Natural killer cell (primary cell): ENCODE data around the gene SPATA31E1. TPM values are rescaled to one million over a fixed set of nuclear protein-coding genes. Genes with fewer than 3 reads are reported as not detected.

Experiments
- ATAC-seq, 3 donors: fragments of 150-1000 bp in 2 of 3; fragments of 200-7000 bp in 1 of 3; cut with Tn5 transposase; 1 replicate in 1 of 3; 2 replicates in 2 of 3; pipeline ENCODE4 v1.10.0; 2021; ENCODE audit warnings: mild to moderate bottlenecking in 2 of 3, moderate library complexity in 2 of 3
- DNase-seq, 2 donors: peaks; one replicate each; pipeline versions ENCODE4 v3.0.0 to v3.0.0-alpha.2; 2013 to 2021; ENCODE audit warnings: mixed read lengths in 1 of 2
- H3K27ac ChIP-seq: one replicate; pipeline ENCODE4 v1.5.1; 2013; ENCODE audit warnings: mild to moderate bottlenecking, low read length
- H3K27me3 ChIP-seq: one replicate; pipeline ENCODE4 v1.6.1; 2013; ENCODE audit warnings: low read length; ENCODE audit not compliant: control insufficient read depth, insufficient read depth
- H3K36me3 ChIP-seq: one replicate; pipeline ENCODE4 v1.6.1; 2013; ENCODE audit warnings: low read length; ENCODE audit not compliant: control insufficient read depth, insufficient read depth
- H3K4me1 ChIP-seq: one replicate; pipeline ENCODE4 v1.6.1; 2013; ENCODE audit warnings: low read length; ENCODE audit not compliant: control insufficient read depth, insufficient read depth
- H3K4me3 ChIP-seq: one replicate; pipeline ENCODE4 v1.5.1; 2013; ENCODE audit warnings: low read length
- H3K9me3 ChIP-seq: one replicate; pipeline ENCODE4 v1.6.1; 2013; ENCODE audit warnings: low read length; ENCODE audit not compliant: control insufficient read depth, insufficient read depth
- H3K27ac Mint-ChIP-seq, 2 donors: one replicate each; pipeline ENCODE4 v1.8.0; 2022; ENCODE audit warnings: mild to moderate bottlenecking in 2 of 2, mixed read lengths in 2 of 2, moderate library complexity in 1 of 2
- H3K27me3 Mint-ChIP-seq, 2 donors: one replicate each; pipeline ENCODE4 v1.8.0; 2022; ENCODE audit warnings: low read depth in 2 of 2, mixed read lengths in 2 of 2
- H3K36me3 Mint-ChIP-seq: one replicate; pipeline ENCODE4 v1.8.0; 2022; ENCODE audit warnings: mixed read lengths
- H3K4me1 Mint-ChIP-seq, 2 donors: one replicate each; pipeline ENCODE4 v1.8.0; 2022; ENCODE audit warnings: mixed read lengths in 2 of 2
- H3K4me3 Mint-ChIP-seq: one replicate; pipeline ENCODE4 v1.8.0; 2022; ENCODE audit warnings: mild to moderate bottlenecking, moderate library complexity, mixed read lengths
- H3K9me3 Mint-ChIP-seq, 2 donors: one replicate each; pipeline ENCODE4 v1.8.0; 2022; ENCODE audit warnings: mixed read lengths in 2 of 2
- CTCF ChIP-seq: fragments of 200-600 bp; IDR thresholded peaks from one replicate; pipeline ENCODE4 v1.8.0; 2022; ENCODE audit warnings: antibody characterized with exemption
- WGBS: methylation state at CpG from one replicate; pipeline ENCODE4 v1.1.7; 2013; ENCODE audit warnings: missing lambda C conversion rate; ENCODE audit not compliant: insufficient coverage; 5-methylcytosine and 5-hydroxymethylcytosine counted together
- intact Hi-C: fragments of 100-400 bp; cut with micrococcal nuclease; formaldehyde crosslinking; loops from one replicate; pipeline ENCODE4 v1.14.2; 2022
- total RNA-seq, 4 donors: library from RNA; stranded (reverse); fragments of 120-200 nt in 1 of 4; gene quantifications; one replicate each; pipeline versions ENCODE4 v1.2.3 to v1.2.4, GENCODE V29; 2013 to 2022

The SPATA31E1 gene
- total RNA-seq, 3 donors from 2014 or later (not counting 1 experiment from before 2014, with no cell fraction given): not detected

GRCh38 chr9:87868175-87868574 lies 14.5 kb upstream of the SPATA31E1 start:
- Mint-ChIP-seq H3K27ac (no peak overlapping the region), H3K9me3 (peaks cover 3 to 7% of the 10 kb centered on the region in 2 donors), H3K36me3 (no peaks in the 10 kb centered on the region), H3K27me3 (peaks cover 2 to 20% of the 10 kb centered on the region in 2 donors), H3K4me3 (no peak overlapping the region), H3K4me1 (peaks cover 0 to 5% of the 10 kb centered on the region in 2 donors)
- TF ChIP-seq CTCF: no peak
- no peaks in the 10 kb centered on the region for H3K9me3 ChIP-seq
- no peaks in the 10 kb centered on the region for H3K27me3 ChIP-seq
- ATAC-seq: no peak
- H3K36me3 ChIP-seq: no peaks in the 10 kb centered on the region
- intact Hi-C loops: no loop called here
- no peak overlapping the region for H3K4me3 ChIP-seq
- H3K27ac ChIP-seq: no peak overlapping the region
- DNase-seq: no peak
- no peaks in the 10 kb centered on the region for H3K4me1 ChIP-seq
- 94% methylated on average over 9 of the region's 9 CpGs for WGBS

GRCh38 chr9:87868635-87869034 lies 14.0 kb upstream of the SPATA31E1 start:
- no peaks in the 10 kb centered on the region for H3K9me3 ChIP-seq
- no peak for ATAC-seq
- H3K4me1 Mint-ChIP-seq: peaks cover 0 to 5% of the 10 kb centered on the region in 2 donors
- DNase-seq: no peak
- H3K27me3 ChIP-seq: no peaks in the 10 kb centered on the region
- H3K4me3 ChIP-seq: no peak overlapping the region
- no peak overlapping the region for H3K27ac ChIP-seq
- no peak for TF ChIP-seq CTCF
- H3K36me3 ChIP-seq: no peaks in the 10 kb centered on the region
- H3K36me3 Mint-ChIP-seq: no peaks in the 10 kb centered on the region
- H3K4me3 Mint-ChIP-seq: no peak overlapping the region
- intact Hi-C loops: no loop called here
- no peaks in the 10 kb centered on the region for H3K4me1 ChIP-seq
- H3K9me3 Mint-ChIP-seq: peaks cover 3 to 7% of the 10 kb centered on the region in 2 donors
- H3K27ac Mint-ChIP-seq: no peak overlapping the region
- peaks cover 2 to 19% of the 10 kb centered on the region in 2 donors for H3K27me3 Mint-ChIP-seq
- 88% methylated on average over 3 of the region's 3 CpGs for WGBS

GRCh38 chr9:87869082-87869481 lies 13.6 kb upstream of the SPATA31E1 start:
- Mint-ChIP-seq H3K36me3 (no peaks in the 10 kb centered on the region), H3K27me3 (peaks cover 2 to 15% of the 10 kb centered on the region in 2 donors), H3K4me1 (peaks cover 0 to 5% of the 10 kb centered on the region in 2 donors), H3K27ac (no peak overlapping the region), H3K4me3 (no peak overlapping the region), H3K9me3 (peaks cover 3 to 7% of the 10 kb centered on the region in 2 donors)
- ATAC-seq (no peak), DNase-seq (no peak)
- no peaks in the 10 kb centered on the region for H3K4me1 ChIP-seq
- TF ChIP-seq CTCF: no peak
- no peak overlapping the region for H3K4me3 ChIP-seq
- WGBS: 88% methylated on average over 11 of the region's 11 CpGs
- H3K36me3 ChIP-seq: no peaks in the 10 kb centered on the region
- intact Hi-C loops: no loop called here
- H3K27ac ChIP-seq: no peak overlapping the region
- H3K9me3 ChIP-seq: no peaks in the 10 kb centered on the region
- no peaks in the 10 kb centered on the region for H3K27me3 ChIP-seq

GRCh38 chr9:87871425-87872078 lies 11.1 kb upstream of the SPATA31E1 start:
- DNase-seq (no peak), ATAC-seq (no peak)
- Histone ChIP-seq H3K36me3 (no peaks in the 10 kb centered on the region), H3K27me3 (no peaks in the 10 kb centered on the region), H3K4me3 (no peak overlapping the region), H3K4me1 (no peaks in the 10 kb centered on the region), H3K27ac (no peak overlapping the region), H3K9me3 (no peaks in the 10 kb centered on the region)
- TF ChIP-seq CTCF: no peak
- peaks cover 3 to 15% of the 10 kb centered on the region in 2 donors for H3K27me3 Mint-ChIP-seq
- H3K4me3 Mint-ChIP-seq: no peak overlapping the region
- H3K36me3 Mint-ChIP-seq: no peaks in the 10 kb centered on the region
- WGBS: 90% methylated on average over 6 of the region's 7 CpGs
- intact Hi-C loops: no loop called here
- H3K27ac Mint-ChIP-seq: no peak overlapping the region
- peaks cover 3 to 7% of the 10 kb centered on the region in 2 donors for H3K9me3 Mint-ChIP-seq
- H3K4me1 Mint-ChIP-seq: peaks cover 0 to 5% of the 10 kb centered on the region in 2 donors
